Measurements from ENCODE around the gene MALT1. TPM values are rescaled to one million over a fixed set of nuclear protein-coding genes. Genes with fewer than 3 reads are reported as not detected.

The MALT1 gene
- polyA plus RNA-seq, 12 donors: 9.4 to 20.8 (median 18.8) TPM; not detected in 1

- no peak for DNase-seq
Observed at GRCh38 chr18:58802959-58803358, 131.7 kb downstream of the MALT1 start.

- DNase-seq: no peak
Observed at GRCh38 chr18:58803978-58804377, 132.7 kb downstream of the MALT1 start.

Other genes starting within 250 kb of the MALT1 start
- gene ALPK2, start 42.4 kb upstream of the MALT1 start, polyA plus RNA-seq (ENCODE audit: insufficient read length in 12 of 12): 10 to 100 TPM in 9 of 12 donors, 1 to 10 TPM in 2, not detected in 1; 4.8 to 43.6 (median 30.4) TPM
- gene ZNF532, start 193.4 kb downstream of the MALT1 start, polyA plus RNA-seq (ENCODE audit: insufficient read length in 12 of 12): 100 to 1,000 TPM in 1 of 12 donors, 10 to 100 TPM in 10, not detected in 1; 49.7 to 128 (median 68.7) TPM